Omental fat pad (tissue), 4 donors: ENCODE results near the gene MAEA. TPM values are rescaled to one million over a fixed set of nuclear protein-coding genes. Genes with fewer than 3 reads are reported as not detected.

ENCODE experiments used
- ATAC-seq: fragments of 150-250 bp; one replicate; pipeline ENCODE4 v1.9.1; 2016; ENCODE audit warnings: mild to moderate bottlenecking, moderate library complexity; ENCODE audit not compliant: low FRiP score
- DNase-seq: peaks from one replicate; pipeline ENCODE4 v3.0.0-alpha.2; 2019; ENCODE audit warnings: low spot score
- CTCF ChIP-seq, 3 donors: fragments of 450-650 bp; IDR thresholded peaks; one replicate each; pipeline ENCODE4 v1.5.1; 2016 to 2017; ENCODE audit warnings: antibody characterized with exemption in 3 of 3, mild to moderate bottlenecking in 3 of 3, moderate library complexity in 2 of 3
- total RNA-seq, 4 donors: library from RNA; depleted of rRNA; stranded (reverse); fragments of >200 nt; gene quantifications; one replicate each; pipeline ENCODE4 v1.1.0, GENCODE V29; 2016

The MAEA gene
- total RNA-seq, 4 donors from 2014 or later: 38.8 to 71.2 (median 51.8) TPM

GRCh38 chr4:1358421-1359143, 68.9 kb downstream of the MAEA start:
- TF ChIP-seq CTCF (IDR thresholded peaks at IDR 0.05): no peak
- DNase-seq: no peak
- ATAC-seq: no peak

GRCh38 chr4:1359144-1359501, 69.4 kb downstream of the MAEA start:
- no peak for TF ChIP-seq CTCF (IDR thresholded peaks at IDR 0.05)
- DNase-seq (no peak), ATAC-seq (no peak)

GRCh38 chr4:1359976-1360375, 70.3 kb downstream of the MAEA start:
- ATAC-seq: no peak
- no peak for DNase-seq
- no peak for TF ChIP-seq CTCF (IDR thresholded peaks at IDR 0.05)

GRCh38 chr4:1360423-1361283, 71.0 kb downstream of the MAEA start:
- no peak for TF ChIP-seq CTCF (IDR thresholded peaks at IDR 0.05)
- ATAC-seq: no peak
- no peak for DNase-seq

- TF ChIP-seq CTCF (IDR thresholded peaks at IDR 0.05): no peak
- DNase-seq (no peak), ATAC-seq (no peak)
Observed at GRCh38 chr4:1361431-1361830, 71.7 kb downstream of the MAEA start.

GRCh38 chr4:1362046-1362445, 72.4 kb downstream of the MAEA start:
- ATAC-seq (no peak), DNase-seq (no peak)
- TF ChIP-seq CTCF (IDR thresholded peaks at IDR 0.05): no peak
